ENCODE measurements around the gene SLC16A1.

DNA sequence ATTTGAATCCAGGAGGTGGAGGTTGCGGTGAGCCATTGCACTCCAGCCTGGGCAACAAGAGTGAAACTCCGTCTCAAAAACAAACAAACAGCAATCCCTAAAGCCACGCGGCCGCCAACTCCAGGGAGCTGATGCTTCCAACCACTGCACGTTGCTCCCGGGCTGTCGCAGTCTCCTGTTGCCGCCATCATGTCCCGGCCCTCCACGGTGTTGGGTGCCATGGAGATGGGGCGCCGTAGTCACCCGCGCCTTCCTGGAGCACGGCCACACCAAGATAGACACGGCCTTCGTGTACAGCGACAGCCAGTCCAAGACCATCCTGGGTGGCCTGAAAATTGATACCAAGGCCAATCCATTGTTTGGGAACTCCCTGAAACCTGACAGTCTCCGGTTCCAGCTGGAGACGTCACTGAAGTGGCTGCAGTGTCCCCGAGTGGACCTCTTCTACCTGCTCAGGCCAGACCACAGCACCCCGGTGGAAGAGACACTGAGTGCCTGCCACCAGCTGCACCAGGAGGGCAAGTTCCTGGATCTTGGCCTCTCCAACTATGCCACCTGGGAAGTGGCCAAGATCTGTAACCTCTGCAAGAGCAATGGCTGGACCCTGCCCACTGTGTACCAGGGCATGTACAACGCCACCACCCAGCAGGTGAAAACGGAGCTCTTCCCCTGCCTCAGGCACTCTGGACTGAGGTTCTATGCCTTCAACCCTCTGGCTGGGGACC lies 32.6 kb downstream of the SLC16A1 start:
- TF ChIP-seq, protein P1, sequence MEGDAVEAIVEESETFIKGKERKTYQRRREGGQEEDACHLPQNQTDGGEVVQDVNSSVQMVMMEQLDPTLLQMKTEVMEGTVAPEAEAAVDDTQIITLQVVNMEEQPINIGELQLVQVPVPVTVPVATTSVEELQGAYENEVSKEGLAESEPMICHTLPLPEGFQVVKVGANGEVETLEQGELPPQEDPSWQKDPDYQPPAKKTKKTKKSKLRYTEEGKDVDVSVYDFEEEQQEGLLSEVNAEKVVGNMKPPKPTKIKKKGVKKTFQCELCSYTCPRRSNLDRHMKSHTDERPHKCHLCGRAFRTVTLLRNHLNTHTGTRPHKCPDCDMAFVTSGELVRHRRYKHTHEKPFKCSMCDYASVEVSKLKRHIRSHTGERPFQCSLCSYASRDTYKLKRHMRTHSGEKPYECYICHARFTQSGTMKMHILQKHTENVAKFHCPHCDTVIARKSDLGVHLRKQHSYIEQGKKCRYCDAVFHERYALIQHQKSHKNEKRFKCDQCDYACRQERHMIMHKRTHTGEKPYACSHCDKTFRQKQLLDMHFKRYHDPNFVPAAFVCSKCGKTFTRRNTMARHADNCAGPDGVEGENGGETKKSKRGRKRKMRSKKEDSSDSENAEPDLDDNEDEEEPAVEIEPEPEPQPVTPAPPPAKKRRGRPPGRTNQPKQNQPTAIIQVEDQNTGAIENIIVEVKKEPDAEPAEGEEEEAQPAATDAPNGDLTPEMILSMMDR (conservative IDR thresholded peaks at IDR 0.05), result no peak
- no peak for TF ChIP-seq EZH2 (IDR thresholded peaks at IDR 0.05; ENCODE audit: low read depth)
